ENCODE results near the gene ASTN1.

ASTN1 gene

GRCh38 chr1:177131723-177132122, 32.8 kb downstream of the ASTN1 start:
- H3K4me3 ChIP-seq (IDR thresholded peaks at IDR 0.05; ENCODE audit: insufficient read depth, low read depth, low read length) = no peak overlapping the region
- H3K79me2 ChIP-seq (ENCODE audit: insufficient read depth, low read depth) = no peaks in the 10 kb centered on the region

GRCh38 chr1:177130451-177130945, 34.0 kb downstream of the ASTN1 start:
- Histone ChIP-seq H4K20me1 (ENCODE audit: insufficient read depth) (no peaks in the 10 kb centered on the region), H3K27ac (no peak overlapping the region), H3K27me3 (ENCODE audit: insufficient read depth, low read depth) (no peaks in the 10 kb centered on the region), H3K36me3 (ENCODE audit: insufficient read depth) (no peaks in the 10 kb centered on the region), H3K9ac (no peak overlapping the region), H3K79me2 (ENCODE audit: insufficient read depth, low read depth) (no peaks in the 10 kb centered on the region), H3K4me2 (no peak overlapping the region), H2AFZ (ENCODE audit: low read depth) (no peak overlapping the region), H3K4me3 (IDR thresholded peaks at IDR 0.05; ENCODE audit: insufficient read depth, low read depth, low read length) (no peak overlapping the region), H3K4me1 (ENCODE audit: low read depth, poor library complexity, severe bottlenecking) (no peaks in the 10 kb centered on the region)
- no peak for TF ChIP-seq CTCF (conservative IDR thresholded peaks at IDR 0.05; ENCODE audit: low read depth, low read length)

More at GRCh38 chr1:177131723-177132122, 32.8 kb downstream of the ASTN1 start:
- TF ChIP-seq CTCF (conservative IDR thresholded peaks at IDR 0.05; ENCODE audit: low read depth, low read length) = no peak
- H4K20me1 ChIP-seq (ENCODE audit: insufficient read depth) = no peaks in the 10 kb centered on the region
- H3K9ac ChIP-seq = no peak overlapping the region
- H3K27me3 ChIP-seq (ENCODE audit: insufficient read depth, low read depth) = no peaks in the 10 kb centered on the region
- H3K27ac ChIP-seq = no peak overlapping the region
- H3K4me2 ChIP-seq = no peak overlapping the region
- no peaks in the 10 kb centered on the region for H3K4me1 ChIP-seq (ENCODE audit: low read depth, poor library complexity, severe bottlenecking)
- H3K36me3 ChIP-seq (ENCODE audit: insufficient read depth) = no peaks in the 10 kb centered on the region
- H2AFZ ChIP-seq (ENCODE audit: low read depth) = no peak overlapping the region

- Histone ChIP-seq H3K9ac (no peak overlapping the region), H3K4me2 (no peak overlapping the region), H3K4me1 (ENCODE audit: low read depth, poor library complexity, severe bottlenecking) (no peaks in the 10 kb centered on the region), H4K20me1 (ENCODE audit: insufficient read depth) (no peaks in the 10 kb centered on the region), H3K27ac (no peak overlapping the region), H3K4me3 (IDR thresholded peaks at IDR 0.05; ENCODE audit: insufficient read depth, low read depth, low read length) (no peak overlapping the region), H3K27me3 (ENCODE audit: insufficient read depth, low read depth) (no peaks in the 10 kb centered on the region), H3K79me2 (ENCODE audit: insufficient read depth, low read depth) (no peaks in the 10 kb centered on the region), H3K36me3 (ENCODE audit: insufficient read depth) (no peaks in the 10 kb centered on the region), H2AFZ (ENCODE audit: low read depth) (no peak overlapping the region)
- no peak for TF ChIP-seq CTCF (conservative IDR thresholded peaks at IDR 0.05; ENCODE audit: low read depth, low read length)
Measured at GRCh38 chr1:177128665-177129281, 35.7 kb downstream of the ASTN1 start.

GRCh38 chr1:177126267-177126666, 38.2 kb downstream of the ASTN1 start:
- no peak overlapping the region for H3K27ac ChIP-seq
- no peaks in the 10 kb centered on the region for H3K27me3 ChIP-seq (ENCODE audit: insufficient read depth, low read depth)
- H3K36me3 ChIP-seq (ENCODE audit: insufficient read depth) = no peaks in the 10 kb centered on the region
- no peak for TF ChIP-seq CTCF (conservative IDR thresholded peaks at IDR 0.05; ENCODE audit: low read depth, low read length)
- no peak overlapping the region for H3K4me3 ChIP-seq (IDR thresholded peaks at IDR 0.05; ENCODE audit: insufficient read depth, low read depth, low read length)
- no peak overlapping the region for H3K4me2 ChIP-seq
- H3K4me1 ChIP-seq (ENCODE audit: low read depth, poor library complexity, severe bottlenecking) = no peaks in the 10 kb centered on the region
- H4K20me1 ChIP-seq (ENCODE audit: insufficient read depth) = no peaks in the 10 kb centered on the region
- no peak overlapping the region for H2AFZ ChIP-seq (ENCODE audit: low read depth)
- H3K79me2 ChIP-seq (ENCODE audit: insufficient read depth, low read depth) = no peaks in the 10 kb centered on the region
- no peak overlapping the region for H3K9ac ChIP-seq
